HCT116 (cell line): ENCODE results near the gene NIN. TPM values are rescaled to one million over a fixed set of nuclear protein-coding genes. Genes with fewer than 3 reads are reported as not detected.

ENCODE experiments used
- ATAC-seq: fragments of 200-7000 bp; cut with Tn5 transposase; 2 replicates; pipeline ENCODE4 v1.9.1; 2020; ENCODE audit warnings: mild to moderate bottlenecking, moderate library complexity
- BruUV-seq: library from RNA; stranded (reverse); fragments of 400-500 nt; replicated peaks from 2 replicates; lab custom pipeline; 2021; lab: Mats Ljungman, UMichigan
- CTCF ChIA-PET: fragments of 300-600 bp; sonication (Branson Sonifier 250); formaldehyde crosslinking; loops from one replicate; lab custom pipeline; 2021; ENCODE audit warnings: antibody characterized with exemption; lab: Charles Lee
- POLR2A ChIA-PET: fragments of 300-600, 350-600 bp; sonication (Branson Sonifier 250); formaldehyde crosslinking; loops from one replicate; lab custom pipeline; 2021; ENCODE audit warnings: antibody characterized with exemption; lab: Charles Lee
- RAD21 ChIA-PET, 2 experiments: fragments of 300-600 bp; sonication (Branson Sonifier 250); formaldehyde crosslinking; loops; one replicate each; lab custom pipeline; 2023; ENCODE audit warnings: low total read pairs in 2 of 2; ENCODE audit not compliant: uncharacterized antibody in 2 of 2, unreplicated experiment in 2 of 2, low non-redundant PET in 1 of 2; lab: Charles Lee
- DNase-seq: peaks from one replicate; pipeline ENCODE4 v3.0.0-alpha.2; 2010; ENCODE audit warnings: low read depth, low spot score
- H2AFZ ChIP-seq: fragments of 200-600 bp; shearing (Covaris generic), sonication (generic); 2 replicates; pipeline ENCODE4 v1.6.1; 2017; ENCODE audit warnings: low read depth, mixed run types, mixed read lengths, antibody characterized with exemption, low read length; ENCODE audit not compliant: poor library complexity, severe bottlenecking
- H3K27ac ChIP-seq: 2 replicates; pipeline ENCODE4 v1.5.1; 2012; ENCODE audit warnings: low read depth, low read length
- H3K27me3 ChIP-seq: fragments of 200-600 bp; sonication (generic); 2 replicates; pipeline ENCODE4 v1.6.1; 2016; ENCODE audit warnings: mixed run types, low read length, mixed read lengths; ENCODE audit not compliant: insufficient read depth
- H3K36me3 ChIP-seq, 2 experiments: fragments of 200-500 bp in 1 of 2; fragments of 200-600 bp in 1 of 2; sonication (Bioruptor generic) in 1 of 2; sonication (generic) in 1 of 2; 2 replicates each; pipeline versions ENCODE4 v1.5.1 to v1.6.1; 2014 to 2016; ENCODE audit warnings: low read length in 2 of 2, inconsistent platforms in 1 of 2, mixed read lengths in 1 of 2, mixed run types in 1 of 2; ENCODE audit not compliant: insufficient read depth in 2 of 2, control insufficient read depth in 1 of 2
- H3K4me1 ChIP-seq, 2 experiments: fragments of 200-600 bp in 1 of 2; sonication (generic) in 1 of 2; 2 replicates each; pipeline versions ENCODE4 v1.5.1 to v1.6.1; 2012 to 2017; ENCODE audit warnings: low read length in 2 of 2, inconsistent platforms in 1 of 2, mild to moderate bottlenecking in 1 of 2, mixed read lengths in 1 of 2, mixed run types in 1 of 2, moderate library complexity in 1 of 2; ENCODE audit not compliant: insufficient read depth in 2 of 2, control insufficient read depth in 1 of 2
- H3K4me2 ChIP-seq: fragments of 200-600 bp; sonication (generic); 2 replicates; pipeline ENCODE4 v1.6.1; 2017; ENCODE audit warnings: mixed run types, low read length, mixed read lengths
- H3K4me3 ChIP-seq, 2 experiments: fragments of 200-600 bp in 1 of 2; sonication (generic) in 1 of 2; replicated peaks in 1 of 2; 2 replicates each; pipeline ENCODE4 v1.5.1; 2011 to 2016; ENCODE audit warnings: low read length in 2 of 2, control low read depth in 1 of 2, low read depth in 1 of 2, mild to moderate bottlenecking in 1 of 2, mixed read lengths in 1 of 2, mixed run types in 1 of 2
- H3K79me2 ChIP-seq: fragments of 200-600 bp; sonication (generic); 2 replicates; pipeline ENCODE4 v1.6.1; 2017; ENCODE audit warnings: mild to moderate bottlenecking, mixed run types, low read length, moderate library complexity, mixed read lengths; ENCODE audit not compliant: insufficient read depth
- H3K9ac ChIP-seq: fragments of 200-600 bp; sonication (generic); 2 replicates; pipeline ENCODE4 v1.6.1; 2016; ENCODE audit warnings: low read length, mixed read lengths
- H3K9me2 ChIP-seq: fragments of 200-600 bp; sonication (generic), shearing (Covaris generic); 2 replicates; pipeline ENCODE4 v1.6.1; 2017; ENCODE audit warnings: mixed run types, mild to moderate bottlenecking, moderate library complexity; ENCODE audit not compliant: insufficient read depth
- H3K9me3 ChIP-seq, 2 experiments: fragments of 200-500 bp in 1 of 2; fragments of 200-600 bp in 1 of 2; sonication (Bioruptor generic) in 1 of 2; sonication (generic) in 1 of 2; 2 replicates each; pipeline ENCODE4 v1.6.1; 2014 to 2017; ENCODE audit warnings: low read length in 2 of 2, mixed read lengths in 2 of 2, inconsistent platforms in 1 of 2, low read depth in 1 of 2, mild to moderate bottlenecking in 1 of 2, mixed run types in 1 of 2, moderate library complexity in 1 of 2; ENCODE audit not compliant: control insufficient read depth in 1 of 2, insufficient read depth in 1 of 2
- H4K20me1 ChIP-seq: fragments of 200-600 bp; sonication (generic), shearing (Covaris generic); 2 replicates; pipeline ENCODE4 v1.6.1; 2017; ENCODE audit warnings: mixed run types, mild to moderate bottlenecking, moderate library complexity; ENCODE audit not compliant: insufficient read depth
- CBX3 ChIP-seq: IDR thresholded peaks from 2 replicates; pipeline ENCODE4 v1.6.1; 2012; ENCODE audit warnings: low read depth
- CEBPB ChIP-seq: IDR thresholded peaks from 2 replicates; pipeline ENCODE4 v1.6.1; 2012; ENCODE audit warnings: low read depth
- ELF1 ChIP-seq: IDR thresholded peaks from 2 replicates; pipeline ENCODE4 v1.6.1; 2012; ENCODE audit warnings: low read depth, borderline replicate concordance
- EZH2phosphoT487 ChIP-seq: fragments of 200-600 bp; IDR thresholded peaks from 2 replicates; pipeline ENCODE4 v1.6.1; 2018; ENCODE audit warnings: antibody characterized with exemption, borderline replicate concordance
- FOSL1 ChIP-seq: IDR thresholded peaks from 2 replicates; pipeline ENCODE4 v1.6.1; 2012; ENCODE audit warnings: low read depth
- JUND ChIP-seq: IDR thresholded peaks from 2 replicates; pipeline ENCODE4 v1.6.1; 2012
- POLR2AphosphoS5 ChIP-seq: IDR thresholded peaks from 2 replicates; pipeline ENCODE4 v1.6.1; 2011; ENCODE audit warnings: mild to moderate bottlenecking, low read depth, low read length, moderate library complexity
- RAD21 ChIP-seq: IDR thresholded peaks from 2 replicates; pipeline ENCODE4 v1.6.1; 2012; ENCODE audit warnings: low read depth, mild to moderate bottlenecking
- SP1 ChIP-seq: IDR thresholded peaks from 2 replicates; pipeline ENCODE4 v1.6.1; 2012; ENCODE audit warnings: low read depth
- TCF7L2 ChIP-seq: IDR thresholded peaks from 2 replicates; pipeline ENCODE4 v1.7.0; 2011; ENCODE audit warnings: borderline replicate concordance, inconsistent platforms; ENCODE audit not compliant: insufficient read depth, insufficient read length; ENCODE audit errors: extremely low read depth
- YY1 ChIP-seq: IDR thresholded peaks from 2 replicates; pipeline ENCODE4 v1.6.1; 2011; ENCODE audit warnings: low read length, low read depth, moderate library complexity, mild to moderate bottlenecking; ENCODE audit not compliant: insufficient replicate concordance; ENCODE audit errors: extremely low read depth
- ZFX ChIP-seq: fragments of 450-650 bp; IDR thresholded peaks from 2 replicates; pipeline ENCODE4 v1.6.1; 2017
- ZNF274 ChIP-seq: fragments of 200-500 bp; sonication (Bioruptor generic); IDR thresholded peaks from 2 replicates; pipeline ENCODE4 v1.6.1; 2014; ENCODE audit warnings: mild to moderate bottlenecking, low read depth, low read length, inconsistent platforms
- intact Hi-C: fragments of 100-400 bp; cut with micrococcal nuclease; formaldehyde crosslinking; loops from 2 replicates; pipeline ENCODE4 v1.10.0; 2022
- total RNA-seq: library from RNA; stranded (reverse); gene quantifications from one replicate; pipeline ENCODE4 v1.2.1, GENCODE V29; 2021; ENCODE audit not compliant: unreplicated experiment
- TF ChIP-seq, protein P1 (sequence below): IDR thresholded peaks from 2 replicates; pipeline ENCODE4 v1.6.1; 2011; ENCODE audit warnings: mild to moderate bottlenecking, low read length, moderate library complexity; ENCODE audit not compliant: insufficient replicate concordance; ENCODE audit errors: extremely low read depth
- TF ChIP-seq, protein P2 (sequence below): IDR thresholded peaks from 2 replicates; pipeline ENCODE4 v1.6.1; 2012
- TF ChIP-seq, protein P3 (sequence below): IDR thresholded peaks from 2 replicates; pipeline ENCODE4 v1.6.1; 2012; ENCODE audit warnings: low read depth
- TF ChIP-seq, protein P4 (sequence below), 3 experiments: fragments of 200-600 bp in 1 of 3; sonication (generic) in 1 of 3; IDR thresholded peaks in 2 of 3; conservative IDR thresholded peaks in 1 of 3; 2 replicates each; pipeline ENCODE4 v1.5.1; 2012 to 2017; ENCODE audit warnings: low read depth in 2 of 3, low read length in 2 of 3, antibody characterized with exemption in 1 of 3, borderline replicate concordance in 1 of 3, control low read depth in 1 of 3, mild to moderate bottlenecking in 1 of 3, mixed read lengths in 1 of 3, mixed run types in 1 of 3, moderate library complexity in 1 of 3; ENCODE audit not compliant: insufficient read depth in 1 of 3

The NIN gene
- total RNA-seq, 1 experiment from 2014 or later = 39.6 TPM

DNA sequence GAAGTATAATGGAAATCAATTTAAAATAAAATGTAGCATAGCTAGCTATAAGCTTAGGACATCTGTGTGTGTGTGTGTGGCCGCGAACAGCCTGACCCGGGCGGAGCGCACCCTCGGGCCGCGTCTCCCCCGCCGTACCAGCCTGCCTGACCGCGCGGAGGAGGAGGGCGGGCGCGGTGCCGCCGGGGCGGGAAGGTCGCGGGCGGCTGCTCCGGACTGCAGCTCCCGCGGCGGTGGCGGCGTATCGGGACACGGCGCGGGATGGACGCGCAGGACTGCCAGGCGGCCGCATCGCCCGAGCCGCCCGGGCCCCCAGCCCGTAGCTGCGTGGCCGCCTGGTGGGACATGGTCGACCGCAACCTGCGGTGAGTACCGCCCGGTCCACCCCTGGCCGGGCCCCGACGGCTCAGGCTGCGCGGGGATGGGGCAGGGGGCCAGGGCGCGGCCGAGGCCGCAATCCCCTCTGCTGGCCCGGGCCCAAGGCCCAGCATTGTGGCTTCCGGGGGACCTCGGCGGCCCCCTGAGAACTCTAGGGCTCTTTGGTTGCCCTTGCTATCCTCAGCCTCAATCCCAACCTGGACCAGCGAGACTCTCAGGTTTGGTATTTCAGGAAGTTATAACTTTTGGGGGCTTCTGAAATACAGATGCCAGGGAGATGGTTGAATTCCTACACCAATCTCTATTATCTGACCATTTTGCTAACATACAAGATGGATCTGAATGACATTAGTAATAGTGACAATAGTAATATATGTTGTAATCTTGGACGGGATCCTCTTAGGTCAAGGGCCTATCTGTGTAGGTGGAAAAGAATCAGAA lies 41.2 kb upstream of the NIN start, which contains the start of gene ABHD12B:
Gene ABHD12B (plus strand): TSS at position 140 of the 819 bp plus-strand sequence. CDS start 122 bp downstream, at position 262.
- ChIA-PET RAD21 (no interaction called here), POLR2A (no interaction called here), CTCF (no interaction called here)
- no peak within 1 kb of the TSS for H3K9ac ChIP-seq
- H3K4me3 ChIP-seq = no peak within 1 kb of the TSS
- no peaks in the 10 kb centered on the region for H3K79me2 ChIP-seq
- ATAC-seq (no peak), DNase-seq (no peak)
- H3K4me2 ChIP-seq = no peak within 1 kb of the TSS
- H3K27me3 ChIP-seq = peaks cover 3% of the 10 kb centered on the region; the same call in 1 of the 2 replicates
- BruUV-seq = no TSS peak
- intact Hi-C loops = no loop called here
- no peaks in the 10 kb centered on the region for H3K36me3 ChIP-seq
- H2AFZ ChIP-seq = no peak within 1 kb of the TSS
- no peak for TF ChIP-seq RAD21
- TF ChIP-seq SP1 = no peak
- no peak for TF ChIP-seq FOSL1
- TF ChIP-seq YY1 = no peak
- no peak for TF ChIP-seq CBX3
- TF ChIP-seq, protein P1, sequence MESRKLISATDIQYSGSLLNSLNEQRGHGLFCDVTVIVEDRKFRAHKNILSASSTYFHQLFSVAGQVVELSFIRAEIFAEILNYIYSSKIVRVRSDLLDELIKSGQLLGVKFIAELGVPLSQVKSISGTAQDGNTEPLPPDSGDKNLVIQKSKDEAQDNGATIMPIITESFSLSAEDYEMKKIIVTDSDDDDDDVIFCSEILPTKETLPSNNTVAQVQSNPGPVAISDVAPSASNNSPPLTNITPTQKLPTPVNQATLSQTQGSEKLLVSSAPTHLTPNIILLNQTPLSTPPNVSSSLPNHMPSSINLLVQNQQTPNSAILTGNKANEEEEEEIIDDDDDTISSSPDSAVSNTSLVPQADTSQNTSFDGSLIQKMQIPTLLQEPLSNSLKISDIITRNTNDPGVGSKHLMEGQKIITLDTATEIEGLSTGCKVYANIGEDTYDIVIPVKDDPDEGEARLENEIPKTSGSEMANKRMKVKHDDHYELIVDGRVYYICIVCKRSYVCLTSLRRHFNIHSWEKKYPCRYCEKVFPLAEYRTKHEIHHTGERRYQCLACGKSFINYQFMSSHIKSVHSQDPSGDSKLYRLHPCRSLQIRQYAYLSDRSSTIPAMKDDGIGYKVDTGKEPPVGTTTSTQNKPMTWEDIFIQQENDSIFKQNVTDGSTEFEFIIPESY = no peak
- TF ChIP-seq EZH2phosphoT487 = no peak
- TF ChIP-seq ZNF274 = no peak
- TF ChIP-seq ELF1 = no peak
- no peak for TF ChIP-seq TCF7L2
- TF ChIP-seq JUND = no peak
- TF ChIP-seq, protein P2, sequence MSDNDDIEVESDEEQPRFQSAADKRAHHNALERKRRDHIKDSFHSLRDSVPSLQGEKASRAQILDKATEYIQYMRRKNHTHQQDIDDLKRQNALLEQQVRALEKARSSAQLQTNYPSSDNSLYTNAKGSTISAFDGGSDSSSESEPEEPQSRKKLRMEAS = no peak
- TF ChIP-seq POLR2AphosphoS5 = no peak
- TF ChIP-seq, protein P3, sequence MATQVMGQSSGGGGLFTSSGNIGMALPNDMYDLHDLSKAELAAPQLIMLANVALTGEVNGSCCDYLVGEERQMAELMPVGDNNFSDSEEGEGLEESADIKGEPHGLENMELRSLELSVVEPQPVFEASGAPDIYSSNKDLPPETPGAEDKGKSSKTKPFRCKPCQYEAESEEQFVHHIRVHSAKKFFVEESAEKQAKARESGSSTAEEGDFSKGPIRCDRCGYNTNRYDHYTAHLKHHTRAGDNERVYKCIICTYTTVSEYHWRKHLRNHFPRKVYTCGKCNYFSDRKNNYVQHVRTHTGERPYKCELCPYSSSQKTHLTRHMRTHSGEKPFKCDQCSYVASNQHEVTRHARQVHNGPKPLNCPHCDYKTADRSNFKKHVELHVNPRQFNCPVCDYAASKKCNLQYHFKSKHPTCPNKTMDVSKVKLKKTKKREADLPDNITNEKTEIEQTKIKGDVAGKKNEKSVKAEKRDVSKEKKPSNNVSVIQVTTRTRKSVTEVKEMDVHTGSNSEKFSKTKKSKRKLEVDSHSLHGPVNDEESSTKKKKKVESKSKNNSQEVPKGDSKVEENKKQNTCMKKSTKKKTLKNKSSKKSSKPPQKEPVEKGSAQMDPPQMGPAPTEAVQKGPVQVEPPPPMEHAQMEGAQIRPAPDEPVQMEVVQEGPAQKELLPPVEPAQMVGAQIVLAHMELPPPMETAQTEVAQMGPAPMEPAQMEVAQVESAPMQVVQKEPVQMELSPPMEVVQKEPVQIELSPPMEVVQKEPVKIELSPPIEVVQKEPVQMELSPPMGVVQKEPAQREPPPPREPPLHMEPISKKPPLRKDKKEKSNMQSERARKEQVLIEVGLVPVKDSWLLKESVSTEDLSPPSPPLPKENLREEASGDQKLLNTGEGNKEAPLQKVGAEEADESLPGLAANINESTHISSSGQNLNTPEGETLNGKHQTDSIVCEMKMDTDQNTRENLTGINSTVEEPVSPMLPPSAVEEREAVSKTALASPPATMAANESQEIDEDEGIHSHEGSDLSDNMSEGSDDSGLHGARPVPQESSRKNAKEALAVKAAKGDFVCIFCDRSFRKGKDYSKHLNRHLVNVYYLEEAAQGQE = no peak
- TF ChIP-seq, protein P4, sequence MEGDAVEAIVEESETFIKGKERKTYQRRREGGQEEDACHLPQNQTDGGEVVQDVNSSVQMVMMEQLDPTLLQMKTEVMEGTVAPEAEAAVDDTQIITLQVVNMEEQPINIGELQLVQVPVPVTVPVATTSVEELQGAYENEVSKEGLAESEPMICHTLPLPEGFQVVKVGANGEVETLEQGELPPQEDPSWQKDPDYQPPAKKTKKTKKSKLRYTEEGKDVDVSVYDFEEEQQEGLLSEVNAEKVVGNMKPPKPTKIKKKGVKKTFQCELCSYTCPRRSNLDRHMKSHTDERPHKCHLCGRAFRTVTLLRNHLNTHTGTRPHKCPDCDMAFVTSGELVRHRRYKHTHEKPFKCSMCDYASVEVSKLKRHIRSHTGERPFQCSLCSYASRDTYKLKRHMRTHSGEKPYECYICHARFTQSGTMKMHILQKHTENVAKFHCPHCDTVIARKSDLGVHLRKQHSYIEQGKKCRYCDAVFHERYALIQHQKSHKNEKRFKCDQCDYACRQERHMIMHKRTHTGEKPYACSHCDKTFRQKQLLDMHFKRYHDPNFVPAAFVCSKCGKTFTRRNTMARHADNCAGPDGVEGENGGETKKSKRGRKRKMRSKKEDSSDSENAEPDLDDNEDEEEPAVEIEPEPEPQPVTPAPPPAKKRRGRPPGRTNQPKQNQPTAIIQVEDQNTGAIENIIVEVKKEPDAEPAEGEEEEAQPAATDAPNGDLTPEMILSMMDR (IDR thresholded peaks at IDR 0.05 in 2 of 3, conservative IDR thresholded peaks at IDR 0.05 in 1 of 3; ENCODE audit: borderline replicate concordance in 1 of 3, insufficient read depth in 1 of 3, low read depth in 2 of 3, low read length in 2 of 3) = no peak
- no peak for TF ChIP-seq ZFX
- TF ChIP-seq CEBPB = no peak
- no peaks in the 10 kb centered on the region for H3K4me1 ChIP-seq
- no peaks in the 10 kb centered on the region for H3K9me3 ChIP-seq
- H3K9me2 ChIP-seq = no peaks in the 10 kb centered on the region
- H4K20me1 ChIP-seq = no peaks in the 10 kb centered on the region
- H3K27ac ChIP-seq = no peak within 1 kb of the TSS
